ENCODE measurements around the gene MICA.

GRCh38 chr6:31368461-31368860, 34.9 kb upstream of the MICA start:
- no peak for TF ChIP-seq CTCF (IDR thresholded peaks at IDR 0.05)
- no peak for TF ChIP-seq POLR2A (IDR thresholded peaks at IDR 0.05)
